Right kidney (tissue), 1 donor: ENCODE measurements around the gene ARHGEF3.
A peak's percentile ranks its signal among the peaks of the same experiment; 100 is the strongest.
"Not testable (repeated sequence)": the region's sequence is repeated elsewhere in the genome, so short reads cannot be mapped to it uniquely, and the experiment has no call there.

Experiments used
- DNase-seq: peaks from one replicate; pipeline ENCODE4 v3.0.0-alpha.2; 2016

ARHGEF3 gene

DNA sequence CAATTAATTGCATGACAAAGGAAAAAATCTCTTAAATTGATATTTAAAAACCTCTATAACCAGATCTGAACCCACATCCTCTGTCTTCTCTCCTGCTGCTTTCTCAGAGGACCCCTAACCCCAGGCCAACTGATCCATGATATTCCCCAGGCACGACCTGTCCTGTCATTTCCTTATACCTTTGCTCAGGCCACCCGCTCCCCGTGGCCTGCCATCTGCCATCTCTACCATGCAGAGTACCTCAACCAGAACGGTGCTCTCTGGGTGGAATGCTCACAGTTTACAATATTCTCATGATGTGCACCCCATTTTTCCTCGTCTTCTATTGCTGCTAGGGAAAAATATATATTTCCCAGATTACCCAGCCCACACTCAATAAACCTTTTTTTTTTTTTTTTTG lies 57.7 kb downstream of the ARHGEF3 start:
- no peak for DNase-seq

DNA sequence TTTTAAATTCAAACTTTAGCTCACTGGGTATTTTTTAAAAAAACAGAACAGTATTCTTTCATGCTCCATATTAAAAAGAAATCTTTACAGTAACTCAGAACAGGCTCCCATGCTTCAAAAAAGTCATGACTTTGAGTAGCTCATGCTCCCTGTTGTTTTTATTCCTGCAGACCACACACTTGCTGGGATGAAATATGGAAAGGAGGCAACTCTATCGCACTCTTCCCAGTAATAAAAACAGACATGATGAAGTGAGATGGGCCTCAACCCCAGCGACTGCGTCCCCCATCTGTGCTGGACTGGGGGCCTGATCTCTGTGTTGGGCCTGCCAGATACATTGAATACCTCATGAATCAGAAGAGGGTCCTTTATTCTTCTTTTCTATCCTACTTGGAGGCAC lies 58.9 kb downstream of the ARHGEF3 start:
- peak; percentile 30 for DNase-seq

DNA sequence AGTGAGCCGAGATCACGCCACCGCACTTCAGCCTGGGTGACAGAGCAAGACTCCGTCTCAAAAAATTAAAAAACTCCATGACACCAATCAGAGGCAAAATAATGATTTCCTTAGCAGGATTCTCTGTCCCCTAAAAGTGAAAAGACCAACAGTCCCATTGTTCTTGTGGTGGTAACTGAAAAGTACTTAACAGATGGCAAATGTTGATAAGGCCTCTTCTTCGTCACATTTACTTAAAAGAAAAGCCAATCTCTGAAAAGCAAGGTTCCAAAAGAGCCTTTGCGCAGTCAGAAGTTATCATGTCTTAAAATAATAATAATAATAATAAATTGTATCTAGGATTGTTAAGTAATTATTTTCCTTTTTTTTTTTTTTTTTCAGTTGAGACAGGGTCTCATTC lies 62.7 kb downstream of the ARHGEF3 start:
- DNase-seq = no peak

DNA sequence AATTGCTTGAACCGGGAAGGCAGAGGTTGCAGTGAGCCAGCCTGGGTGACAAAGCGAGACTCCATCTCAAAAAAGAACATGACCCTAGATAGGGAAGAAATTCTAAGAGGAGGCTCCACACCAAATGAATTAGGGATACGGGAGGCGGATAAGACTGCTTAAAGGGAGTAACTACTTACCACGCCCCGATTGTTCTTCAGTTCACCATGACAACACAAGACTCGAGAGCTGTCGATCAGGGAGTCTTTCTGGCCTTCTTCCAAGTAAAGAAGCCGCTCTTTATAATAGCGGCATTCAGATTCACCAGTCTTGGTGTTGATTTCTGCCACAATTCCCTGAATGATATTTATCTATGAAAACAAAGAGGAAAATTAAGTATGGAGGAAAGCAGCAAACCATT lies 64.7 kb downstream of the ARHGEF3 start:
- no peak for DNase-seq

DNA sequence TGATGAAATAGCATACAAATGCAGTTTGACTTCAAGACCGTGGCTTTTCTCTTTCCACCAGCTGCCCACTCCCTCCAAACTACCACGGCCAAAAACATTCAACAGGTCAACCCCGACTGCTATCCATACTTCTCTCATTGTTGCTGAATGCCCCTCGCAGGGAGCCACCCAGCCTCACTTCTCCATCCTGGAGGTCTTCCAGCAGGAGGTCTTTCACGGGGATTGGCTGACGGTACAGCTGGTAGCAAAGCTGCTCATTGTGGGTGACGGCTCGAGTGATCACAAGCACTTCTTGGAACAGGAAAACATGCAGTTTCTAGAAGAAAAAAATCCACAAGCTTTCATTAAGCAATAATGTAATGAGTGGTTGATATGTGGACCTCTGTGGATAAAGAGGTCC lies 69.6 kb downstream of the ARHGEF3 start:
- DNase-seq = no peak

DNA sequence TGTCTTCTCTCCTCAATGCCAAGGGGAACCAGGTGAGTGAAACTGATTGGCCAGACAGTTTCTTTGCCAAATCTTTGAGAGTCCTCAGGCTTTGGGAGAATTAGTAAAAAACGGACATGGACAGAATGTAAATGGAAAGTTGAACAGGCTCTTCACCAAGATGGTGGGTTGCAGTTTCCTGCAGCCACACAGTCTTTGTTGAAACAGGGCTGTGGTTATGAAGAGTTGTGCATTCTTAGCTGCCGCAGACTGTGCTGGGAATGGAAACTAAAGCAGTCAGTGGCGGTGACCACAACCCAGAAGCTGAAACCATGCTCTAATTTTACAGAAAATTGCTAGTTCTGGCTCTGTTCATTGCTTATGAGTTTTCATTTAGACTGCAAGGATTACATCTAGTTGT lies 76.6 kb downstream of the ARHGEF3 start:
- no peak for DNase-seq

DNA sequence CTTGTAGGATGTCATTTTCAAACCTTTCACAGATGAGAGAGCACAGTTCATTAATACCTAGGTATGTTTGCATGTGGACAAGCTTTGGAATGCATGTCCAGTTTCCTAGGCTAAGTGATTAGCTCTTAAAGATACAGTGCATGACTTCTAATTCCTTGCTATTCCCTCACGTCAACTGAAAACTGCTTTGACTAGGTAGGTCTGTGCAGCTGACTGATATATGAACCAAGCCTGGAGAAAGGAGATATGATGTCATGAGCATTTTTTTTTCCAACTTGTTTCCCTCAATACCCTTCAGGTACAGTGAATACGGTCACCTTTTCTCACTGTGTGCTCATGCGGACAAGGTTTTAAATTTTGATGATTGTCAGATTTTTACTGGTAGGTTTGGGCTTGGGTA lies 77.1 kb downstream of the ARHGEF3 start:
- DNase-seq = peak; percentile 20

DNA sequence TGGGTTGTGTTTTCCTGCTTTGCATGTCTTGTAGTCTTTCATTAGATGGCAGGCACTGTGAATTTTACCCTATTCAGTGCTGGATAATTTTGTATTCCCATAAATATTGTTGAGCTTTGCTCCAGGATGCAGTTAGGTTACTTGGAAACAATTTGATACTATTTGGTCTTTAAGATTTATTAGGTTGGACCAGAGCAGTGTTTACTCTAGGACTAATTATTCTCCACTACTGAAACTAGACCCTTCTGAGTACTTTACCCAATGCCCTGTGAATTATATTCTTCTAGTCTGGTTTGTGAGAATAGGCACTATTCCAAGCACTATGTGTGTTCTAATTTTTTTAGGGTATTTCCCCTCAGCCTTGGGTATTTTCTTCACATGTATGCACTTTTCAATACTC lies 80.9 kb downstream of the ARHGEF3 start:
- no peak for DNase-seq

DNA sequence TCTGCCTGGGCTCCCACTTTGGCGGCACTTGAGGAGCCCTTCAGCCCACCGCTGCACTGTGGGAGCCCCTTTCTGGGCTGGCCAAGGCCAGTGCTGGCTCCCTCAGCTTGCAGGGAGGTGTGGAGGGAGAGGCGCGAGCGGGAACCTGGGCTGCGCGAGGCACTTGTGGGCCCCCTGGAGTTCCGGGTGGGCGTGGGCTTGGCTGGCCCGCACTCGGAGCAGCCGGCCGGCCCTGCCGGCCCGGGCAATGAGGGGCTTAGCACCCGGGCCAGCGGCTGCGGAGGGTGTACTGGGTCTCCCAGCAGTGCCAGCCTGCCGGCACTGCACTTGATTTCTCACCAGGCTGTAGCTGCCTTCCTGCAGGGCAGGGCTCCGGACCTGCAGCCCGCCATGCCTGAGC lies 82.9 kb downstream of the ARHGEF3 start:
- DNase-seq = not testable (repeated sequence)

DNA sequence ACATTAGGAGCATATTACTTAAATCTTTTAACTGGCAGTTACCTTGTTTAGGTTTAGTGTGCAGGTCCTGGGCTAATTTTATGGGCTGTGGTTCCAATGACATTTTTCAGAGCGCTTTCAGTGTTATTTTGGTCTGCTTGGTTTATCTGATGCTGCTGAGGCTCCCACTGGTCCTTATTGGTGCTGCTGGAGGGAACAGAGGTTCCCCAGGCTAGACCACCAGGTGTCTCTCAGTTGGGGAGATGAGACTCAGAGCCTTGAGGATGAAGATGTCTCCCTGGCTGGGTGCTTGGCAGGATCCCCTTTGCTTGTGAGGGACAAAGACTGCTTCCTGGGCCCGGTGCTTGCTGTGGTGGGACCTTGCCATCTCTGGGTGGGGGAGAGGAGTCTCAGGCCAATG lies 90.4 kb downstream of the ARHGEF3 start:
- DNase-seq = no peak

DNA sequence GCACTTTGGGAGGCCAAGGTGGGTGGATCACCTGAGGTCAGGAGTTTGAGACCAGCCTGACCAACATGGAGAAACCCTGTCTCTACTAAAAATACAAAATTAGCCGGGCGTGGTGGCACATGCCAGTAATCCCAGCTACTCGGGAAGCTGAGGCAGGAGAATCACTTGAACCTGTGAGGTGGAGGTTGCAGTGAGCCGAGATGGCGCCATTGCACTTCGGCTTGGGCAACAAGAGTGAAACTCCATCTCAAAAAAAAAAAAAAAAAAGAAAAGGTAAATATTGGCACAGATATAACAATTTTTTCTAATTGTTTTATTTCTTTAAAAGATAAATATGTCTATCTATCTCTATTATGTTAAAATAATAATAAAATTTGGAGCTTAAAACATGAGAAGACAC lies 94.3 kb downstream of the ARHGEF3 start:
- not testable (repeated sequence) for DNase-seq

DNA sequence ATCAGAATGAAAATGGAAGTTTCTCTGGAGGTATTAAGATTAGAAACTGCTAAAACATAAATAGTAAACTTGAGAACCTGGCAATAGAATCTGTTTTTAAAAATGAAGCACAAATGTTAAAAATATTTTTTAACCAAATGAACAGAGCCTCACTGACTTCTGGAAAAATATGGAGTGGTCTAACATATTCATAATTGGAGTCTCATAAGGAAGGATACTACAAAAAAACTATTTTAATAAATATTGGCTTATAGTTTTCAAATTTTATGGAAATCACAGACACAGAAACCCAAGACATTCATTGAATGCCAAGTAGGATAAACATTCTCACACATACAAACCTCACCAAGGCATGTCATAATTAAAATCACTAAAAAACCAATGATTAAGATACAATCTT lies 95.1 kb downstream of the ARHGEF3 start:
- no peak for DNase-seq

DNA sequence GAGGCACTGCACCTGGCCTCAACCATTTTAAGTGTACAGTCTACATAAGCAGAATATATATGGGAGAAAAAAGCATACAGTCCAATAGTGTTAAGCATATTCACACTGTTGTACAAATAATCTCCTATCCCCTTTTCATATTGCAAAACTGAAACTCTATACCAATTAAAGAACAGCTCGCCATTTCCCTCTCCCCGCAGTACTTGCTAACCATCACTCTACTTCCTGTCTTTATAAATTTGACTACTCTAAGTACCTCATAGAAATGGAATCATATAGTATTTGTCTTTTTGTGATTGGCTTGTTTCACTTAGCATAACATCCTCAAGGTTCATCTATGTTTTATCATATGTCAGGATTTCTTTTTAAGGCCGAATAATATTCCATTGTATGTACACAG lies 97.0 kb downstream of the ARHGEF3 start:
- no peak for DNase-seq

DNA sequence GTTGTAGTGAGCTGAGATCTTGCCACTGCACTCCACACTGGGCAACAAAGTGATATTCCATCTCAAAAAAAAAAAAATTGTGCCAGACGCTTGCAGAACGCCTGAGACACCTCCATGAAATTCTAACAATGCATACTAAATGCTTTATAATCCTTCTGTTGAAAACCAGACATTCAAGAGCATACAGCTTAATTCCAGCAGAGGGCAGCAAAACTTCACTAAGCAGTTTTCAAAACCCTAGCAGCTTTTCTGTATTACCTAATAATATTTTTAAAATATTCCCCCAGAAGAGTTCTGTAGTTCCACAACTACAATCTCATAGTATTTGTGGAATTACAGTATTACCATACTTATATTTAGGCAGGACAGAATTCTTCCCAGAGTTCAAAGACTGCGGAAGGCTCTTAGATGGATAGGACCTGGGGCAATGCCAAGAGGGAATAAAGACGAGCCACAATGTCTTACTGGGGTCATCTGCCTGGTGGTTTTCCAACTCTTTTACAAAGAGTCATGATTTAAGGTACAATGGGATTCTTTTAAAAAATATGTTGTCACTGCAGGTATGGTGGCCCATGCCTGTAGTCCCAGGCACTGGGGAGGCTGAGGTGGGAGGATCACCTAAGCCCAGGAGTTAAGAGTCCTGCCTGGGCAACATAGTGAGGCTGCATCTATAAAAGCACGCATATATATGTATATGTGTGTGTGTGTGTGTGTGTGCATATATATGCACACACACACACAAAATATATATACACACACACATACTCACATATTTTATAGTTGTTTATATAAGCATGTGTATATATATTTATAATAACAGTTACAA lies 99.0 kb downstream of the ARHGEF3 start:
- DNase-seq = peak; percentile 49

DNA sequence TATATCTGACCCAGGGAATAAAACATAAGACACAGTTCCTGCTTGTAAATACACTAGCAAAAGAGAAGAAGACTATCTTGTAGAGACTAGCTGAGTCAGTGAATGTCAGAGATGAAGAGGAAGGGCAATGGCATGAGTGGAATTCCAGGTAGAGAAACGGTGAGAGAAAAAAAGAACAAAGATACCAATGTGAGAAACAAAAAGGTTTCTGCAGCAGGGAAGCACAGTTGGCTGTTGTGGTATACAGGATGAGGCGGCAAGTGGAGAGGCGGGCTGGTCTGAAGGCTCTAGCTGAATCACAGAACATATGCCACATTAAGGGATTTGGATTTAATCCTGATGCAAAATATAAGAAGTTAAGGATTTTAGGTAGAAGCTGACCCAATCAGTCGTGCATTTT lies 101.6 kb downstream of the ARHGEF3 start:
- DNase-seq = no peak

DNA sequence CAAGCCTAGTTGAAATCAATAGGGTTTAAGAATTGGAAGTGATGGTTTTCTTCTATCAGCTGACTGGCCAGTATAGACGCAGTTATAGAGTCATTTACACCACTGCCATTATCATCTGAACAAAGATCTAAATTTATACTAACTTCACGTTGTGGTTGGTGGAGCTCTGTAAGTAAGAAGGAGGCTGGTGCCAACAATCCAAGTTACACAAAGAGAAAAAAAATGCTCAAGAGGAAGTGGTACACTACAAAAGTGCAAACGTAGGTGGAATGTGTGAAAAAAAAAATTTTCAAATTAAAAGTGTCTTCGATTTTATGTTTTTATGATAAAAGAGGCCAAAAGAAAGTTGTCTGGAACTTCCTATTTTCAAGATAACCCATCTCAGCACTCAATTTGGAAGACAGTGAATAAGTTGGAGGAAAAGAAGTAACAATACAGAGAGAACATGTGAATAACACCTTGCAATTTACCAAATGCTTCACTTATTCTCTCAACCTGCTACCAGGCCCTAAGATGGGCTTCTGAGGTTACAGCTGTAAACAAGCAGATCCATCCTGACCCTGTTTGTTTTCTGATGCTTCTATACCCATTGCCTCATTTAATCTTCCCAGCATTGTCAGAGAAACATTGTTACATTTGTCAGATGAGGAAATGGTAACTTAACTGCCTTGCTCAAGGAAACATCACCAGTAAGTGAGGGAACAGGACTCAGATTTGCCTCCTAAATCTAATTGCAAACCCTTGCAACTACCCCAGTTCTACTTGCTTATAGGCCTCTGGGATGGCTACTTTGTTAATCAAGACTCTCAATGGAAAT lies 106.7 kb downstream of the ARHGEF3 start:
- DNase-seq = no peak

DNA sequence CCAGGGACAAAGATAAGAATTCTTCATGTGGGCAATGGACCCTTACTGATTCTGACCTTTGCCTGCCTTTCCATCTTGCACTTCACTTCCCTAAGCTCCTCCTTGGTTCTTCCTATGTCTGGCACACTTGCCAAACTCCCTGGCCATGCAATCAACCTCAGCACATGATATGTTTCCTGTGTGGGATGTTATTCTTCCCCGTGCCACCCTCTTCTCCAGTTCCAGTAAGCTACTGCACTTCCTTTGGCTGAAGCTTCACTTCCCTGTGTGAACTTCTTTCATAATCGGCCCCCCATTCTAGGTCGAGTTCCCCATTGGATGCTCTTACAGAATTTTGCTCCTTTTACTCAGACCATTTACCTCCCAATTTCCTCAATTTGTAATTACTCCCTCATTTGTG lies 108.0 kb downstream of the ARHGEF3 start:
- DNase-seq = no peak

DNA sequence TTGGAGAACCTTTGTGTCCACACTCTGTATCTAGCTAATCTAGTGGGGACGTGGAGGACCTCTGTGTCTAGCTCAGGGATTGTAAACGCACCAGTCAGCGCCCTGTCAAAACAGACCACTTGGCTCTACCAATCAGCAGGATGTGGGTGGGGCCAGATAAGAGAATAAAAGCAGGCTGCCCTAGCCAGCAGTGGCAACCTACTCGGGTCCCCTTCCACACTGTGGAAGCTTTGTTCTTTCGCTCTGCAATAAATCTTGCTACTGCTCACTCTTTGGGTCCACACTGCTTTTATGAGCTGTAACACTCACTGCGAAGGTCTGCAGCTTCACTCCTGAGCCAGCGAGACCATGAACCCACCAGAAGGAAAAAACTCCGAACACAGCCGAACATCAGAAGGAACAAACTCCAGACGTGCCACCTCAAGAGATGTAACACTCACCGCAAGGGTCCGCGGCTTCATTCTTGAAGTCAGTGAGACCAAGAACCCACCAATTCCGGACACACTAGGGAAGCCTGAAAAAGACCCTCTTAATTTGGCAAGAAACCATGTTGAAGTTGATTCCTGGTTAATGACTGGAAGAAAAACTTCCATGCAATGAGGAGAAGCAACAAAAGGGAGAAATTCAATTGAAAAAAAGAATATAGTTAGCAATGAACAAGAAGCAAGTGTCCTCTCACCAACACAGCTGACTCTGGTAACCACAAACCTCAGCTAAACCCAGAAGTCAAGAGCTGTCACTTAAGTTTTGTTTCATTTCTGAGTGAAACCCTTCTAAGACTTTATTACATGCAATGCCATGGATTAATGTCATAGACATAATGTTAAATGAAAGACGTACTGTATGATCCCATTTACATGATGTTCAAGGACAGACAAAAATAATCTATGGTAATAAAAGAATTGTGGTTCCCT lies 109.0 kb downstream of the ARHGEF3 start:
- not testable (repeated sequence) for DNase-seq

DNA sequence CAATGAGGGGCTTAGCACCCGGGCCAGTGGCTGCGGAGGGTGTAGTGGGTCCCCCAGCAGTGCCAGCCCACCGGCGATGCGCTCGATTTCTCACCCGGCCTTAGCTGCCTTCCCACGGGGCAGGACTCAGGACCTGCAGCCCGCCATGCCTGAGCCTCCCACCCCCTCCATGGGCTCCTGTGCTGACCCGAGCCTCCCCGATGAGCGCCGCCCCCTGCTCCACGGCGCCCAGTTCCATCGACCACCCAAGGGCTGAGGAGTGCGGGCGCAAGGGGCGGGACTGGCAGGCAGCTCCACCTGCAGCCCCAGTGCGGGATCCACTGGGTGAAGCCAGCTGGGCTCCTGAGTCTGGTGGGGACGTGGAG lies 109.8 kb downstream of the ARHGEF3 start:
- DNase-seq = not testable (repeated sequence)

DNA sequence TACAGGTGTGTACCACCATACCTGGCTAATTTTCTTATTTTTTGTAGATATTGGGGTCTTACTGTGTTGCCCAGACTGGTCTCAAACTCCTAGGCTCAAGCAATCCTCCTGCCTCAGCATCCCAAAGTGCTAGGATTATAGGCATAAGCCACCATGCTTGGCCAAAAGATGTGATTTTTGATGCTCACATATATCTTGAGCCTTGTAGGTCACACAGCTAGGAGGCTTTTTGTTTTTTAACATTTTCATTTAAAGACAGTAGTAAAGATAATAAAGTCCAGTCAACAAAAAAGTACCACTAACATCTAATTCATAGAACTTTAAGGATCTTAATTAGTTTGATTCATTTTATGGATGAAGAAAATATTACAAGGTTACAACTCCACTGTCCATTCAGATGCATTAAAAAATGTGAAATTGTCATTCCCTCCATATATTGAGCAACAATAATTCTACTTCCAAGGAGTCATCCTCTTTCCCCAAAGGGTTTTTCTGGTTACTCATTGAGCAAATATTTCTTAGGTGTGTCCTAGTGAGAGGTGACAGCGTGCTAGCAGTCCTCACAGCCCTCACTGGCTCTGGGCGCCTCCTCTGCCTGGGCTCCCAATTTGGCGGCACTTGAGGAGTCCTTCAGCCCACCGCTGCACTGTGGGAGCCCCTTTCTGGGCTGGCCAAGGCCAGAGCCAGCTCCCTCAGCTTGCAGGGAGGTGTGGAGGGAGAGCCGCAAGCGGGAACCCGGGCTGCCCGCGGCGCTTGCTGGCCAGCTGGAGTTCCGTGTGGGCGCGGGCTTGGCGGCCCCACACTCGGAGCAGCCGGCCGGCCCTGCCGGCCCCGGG lies 110.4 kb downstream of the ARHGEF3 start:
- DNase-seq = no peak

DNA sequence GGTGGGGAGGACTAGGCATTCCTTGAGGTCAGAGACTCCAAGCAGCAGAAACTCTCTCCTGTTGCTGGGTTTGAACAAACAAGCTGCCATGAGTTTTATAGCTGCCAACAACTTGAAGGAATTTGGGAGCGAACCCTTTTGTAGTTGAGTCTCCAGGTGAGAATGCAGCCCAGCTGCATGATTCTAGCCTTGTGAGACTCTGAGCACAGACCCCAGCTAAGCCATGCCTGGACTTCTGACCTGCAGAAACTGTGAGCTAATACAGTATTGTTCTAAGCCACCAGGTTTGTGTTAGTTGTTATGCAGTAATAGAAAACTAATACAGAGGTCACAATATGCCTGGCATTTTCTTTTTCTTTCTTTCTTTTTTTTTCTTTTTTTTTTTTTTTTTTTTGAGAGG lies 112.4 kb downstream of the ARHGEF3 start:
- no peak for DNase-seq

DNA sequence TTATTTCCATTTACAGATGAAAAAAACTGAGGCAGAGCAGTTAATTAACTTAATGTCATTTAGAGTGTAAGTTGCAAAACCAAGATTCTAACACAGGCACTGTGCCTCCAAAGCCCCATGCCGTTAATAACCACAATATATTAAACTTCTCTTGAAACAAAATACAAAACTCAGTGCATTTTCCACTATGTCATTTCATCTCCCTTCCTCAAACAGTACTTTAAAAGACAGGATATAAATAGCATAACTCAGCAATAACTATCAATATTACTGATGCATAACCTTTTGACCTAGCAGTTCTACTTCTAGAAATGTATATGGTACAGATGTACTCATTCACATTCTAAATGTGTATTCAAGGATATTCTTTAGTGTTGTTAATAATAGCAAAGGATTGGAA lies 113.6 kb downstream of the ARHGEF3 start:
- no peak for DNase-seq
